GM13976 (cell line): Measurements from ENCODE around the gene NFYB.
"Not testable (repeated sequence)": the region's sequence is repeated elsewhere in the genome, so short reads cannot be mapped to it uniquely, and the experiment has no call there.

Experiments
- DNase-seq: peaks from one replicate; pipeline ENCODE4 v3.0.0; 2012; ENCODE audit warnings: low spot score
- CTCF ChIP-seq: IDR thresholded peaks from 2 replicates; pipeline ENCODE4 v1.5.1; 2012; ENCODE audit warnings: borderline replicate concordance, mild to moderate bottlenecking; ENCODE audit not compliant: insufficient read depth; ENCODE audit errors: extremely low read depth, missing control alignments, control extremely low read depth
- in situ Hi-C: fragments of 300-500 bp; cut with MboI; formaldehyde crosslinking; loops from one replicate; pipeline ENCODE4 v1.12.0; 2022; ENCODE audit warnings: low sequenced_read_pairs, mixed read lengths, inconsistent platforms; ENCODE audit not compliant: unreplicated experiment

NFYB gene

GRCh38 chr12:104130760-104131159 is 7.2 kb downstream of the NFYB start:
- no peak for DNase-seq
- no peak for TF ChIP-seq CTCF
- in situ Hi-C loops: no loop called here

- in situ Hi-C loops: no loop called here
- DNase-seq: no peak
- no peak for TF ChIP-seq CTCF
These were observed 11.5 kb downstream of the NFYB start for GRCh38 chr12:104126548-104126947.

GRCh38 chr12:104122298-104122697 is 15.7 kb downstream of the NFYB start:
- no peak for DNase-seq
- TF ChIP-seq CTCF: no peak
- in situ Hi-C loops: no loop called here

- TF ChIP-seq CTCF: no peak
- no peak for DNase-seq
- in situ Hi-C loops: no loop called here
These were observed 17.0 kb downstream of the NFYB start for GRCh38 chr12:104121001-104121400.

GRCh38 chr12:104115587-104115975 is 22.4 kb downstream of the NFYB start:
- TF ChIP-seq CTCF: no peak
- in situ Hi-C loops: no loop called here
- DNase-seq: no peak

GRCh38 chr12:104114834-104115586 is 23.0 kb downstream of the NFYB start:
- in situ Hi-C loops, DNase-seq: not testable (repeated sequence)

- in situ Hi-C loops: loop anchor here (10.0 kb wide), 1 partner anchor 225 kb away; no protein-coding TSS in a partner anchor
- DNase-seq: no peak
- TF ChIP-seq CTCF: no peak
These were observed 28.4 kb downstream of the NFYB start for GRCh38 chr12:104109446-104110271.
